ENCODE data around the gene COMMD1.
"Not testable (repeated sequence)": the region's sequence is repeated elsewhere in the genome, so short reads cannot be mapped to it uniquely, and the experiment has no call there.

The COMMD1 gene

GRCh38 chr2:62032096-62032495 is 126.6 kb downstream of the COMMD1 start:
- DNase-seq, result no peak

GRCh38 chr2:62034715-62035114 is 129.2 kb downstream of the COMMD1 start:
- DNase-seq, result no peak

- no peak for DNase-seq
These were observed 130.8 kb downstream of the COMMD1 start for GRCh38 chr2:62036229-62036628.

- no peak for DNase-seq
These were observed 131.3 kb downstream of the COMMD1 start for GRCh38 chr2:62036761-62037250.

GRCh38 chr2:62038975-62039771 is 133.7 kb downstream of the COMMD1 start:
- no peak for DNase-seq

- no peak for DNase-seq
These were observed 135.5 kb downstream of the COMMD1 start for GRCh38 chr2:62040926-62041325.

GRCh38 chr2:62041701-62042385 is 136.4 kb downstream of the COMMD1 start:
- not testable (repeated sequence) for DNase-seq

GRCh38 chr2:62042400-62042799 is 136.9 kb downstream of the COMMD1 start:
- no peak for DNase-seq

GRCh38 chr2:62042944-62043343 is 137.5 kb downstream of the COMMD1 start:
- DNase-seq, result no peak

GRCh38 chr2:62045017-62045543 is 139.6 kb downstream of the COMMD1 start:
- no peak for DNase-seq

- DNase-seq, result no peak
These were observed 140.7 kb downstream of the COMMD1 start for GRCh38 chr2:62046141-62046540.

- DNase-seq, result no peak
These were observed 145.1 kb downstream of the COMMD1 start for GRCh38 chr2:62050456-62051045.

GRCh38 chr2:62054029-62054791 is 148.7 kb downstream of the COMMD1 start:
- no peak for DNase-seq

- no peak for DNase-seq
These were observed 149.5 kb downstream of the COMMD1 start for GRCh38 chr2:62054916-62055450.

GRCh38 chr2:62055724-62056336 is 150.4 kb downstream of the COMMD1 start:
- DNase-seq, result no peak

- no peak for DNase-seq
These were observed 150.9 kb downstream of the COMMD1 start for GRCh38 chr2:62056341-62056740.

GRCh38 chr2:62065243-62065642 is 159.8 kb downstream of the COMMD1 start:
- DNase-seq, result no peak

GRCh38 chr2:62071126-62071598 is 165.7 kb downstream of the COMMD1 start:
- no peak for DNase-seq

GRCh38 chr2:62071760-62072680 is 166.5 kb downstream of the COMMD1 start:
- no peak for DNase-seq

- no peak for DNase-seq
These were observed 168.8 kb downstream of the COMMD1 start for GRCh38 chr2:62074233-62074632.
